Activated T-helper 2 cell treated with anti-CD3 and anti-CD28 coated beads, Interferon-gamma antibody, Interleukin-2, Interleukin-4, amounts not matched to agents 10 μg/mL and 5 μg/mL and 100 μg/mL, durations not matched to agents 14 hours and 24 hours and 36 hours (primary cell): ENCODE measurements around the gene CTBP2. TPM values are rescaled to one million over a fixed set of nuclear protein-coding genes. Genes with fewer than 3 reads are reported as not detected.

Source experiments
- DNase-seq: peaks from one replicate; pipeline ENCODE4 v3.0.0; 2021; ENCODE audit warnings: low spot score
- H3K27ac Mint-ChIP-seq: one replicate; pipeline ENCODE4 v1.8.0; 2021; ENCODE audit warnings: mixed read lengths
- H3K27me3 Mint-ChIP-seq: one replicate; pipeline ENCODE4 v1.8.0; 2021; ENCODE audit warnings: low read depth, mixed read lengths
- H3K36me3 Mint-ChIP-seq: one replicate; pipeline ENCODE4 v1.8.0; 2021; ENCODE audit warnings: low read depth, mixed read lengths
- H3K4me1 Mint-ChIP-seq: one replicate; pipeline ENCODE4 v1.8.0; 2021; ENCODE audit warnings: low read depth, mixed read lengths
- H3K4me3 Mint-ChIP-seq: one replicate; pipeline ENCODE4 v1.8.0; 2021; ENCODE audit warnings: low read depth, mild to moderate bottlenecking, moderate library complexity, mixed read lengths
- H3K9me3 Mint-ChIP-seq: one replicate; pipeline ENCODE4 v1.8.0; 2021; ENCODE audit warnings: mixed read lengths
- intact Hi-C: fragments of 100-400 bp; cut with micrococcal nuclease; formaldehyde crosslinking; loops from one replicate; pipeline ENCODE4 v1.15.1; 2023
- total RNA-seq: library from RNA; stranded (reverse); gene quantifications from 2 replicates; pipeline ENCODE4 v1.2.3, GENCODE V29; 2022

Gene CTBP2
- total RNA-seq, 1 donor from 2014 or later: 0.48 TPM

GRCh38 chr10:125038637-125039036 is 121.7 kb downstream of the CTBP2 start:
- no peaks in the 10 kb centered on the region for H3K36me3 Mint-ChIP-seq
- no peak overlapping the region for H3K27ac Mint-ChIP-seq
- no peak overlapping the region for H3K4me3 Mint-ChIP-seq
- no peaks in the 10 kb centered on the region for H3K9me3 Mint-ChIP-seq
- H3K27me3 Mint-ChIP-seq: no peaks in the 10 kb centered on the region
- intact Hi-C loops: no loop called here
- no peaks in the 10 kb centered on the region for H3K4me1 Mint-ChIP-seq
- DNase-seq: no peak

- H3K27ac Mint-ChIP-seq: no peak overlapping the region
- H3K27me3 Mint-ChIP-seq: no peaks in the 10 kb centered on the region
- no peak overlapping the region for H3K4me3 Mint-ChIP-seq
- DNase-seq: no peak
- no peaks in the 10 kb centered on the region for H3K36me3 Mint-ChIP-seq
- H3K4me1 Mint-ChIP-seq: no peaks in the 10 kb centered on the region
- intact Hi-C loops: no loop called here
- H3K9me3 Mint-ChIP-seq: no peaks in the 10 kb centered on the region
Observed at GRCh38 chr10:125037145-125037877, 123.1 kb downstream of the CTBP2 start.

- Mint-ChIP-seq H3K27me3 (no peaks in the 10 kb centered on the region), H3K4me1 (no peaks in the 10 kb centered on the region), H3K27ac (no peak overlapping the region), H3K9me3 (no peaks in the 10 kb centered on the region), H3K36me3 (no peaks in the 10 kb centered on the region), H3K4me3 (no peak overlapping the region)
- DNase-seq: no peak
- intact Hi-C loops: no loop called here
Observed at GRCh38 chr10:125035588-125036295, 124.6 kb downstream of the CTBP2 start.

GRCh38 chr10:125035136-125035535 is 125.2 kb downstream of the CTBP2 start:
- DNase-seq: no peak
- Mint-ChIP-seq H3K27me3 (no peaks in the 10 kb centered on the region), H3K4me3 (no peak overlapping the region), H3K36me3 (no peaks in the 10 kb centered on the region), H3K9me3 (no peaks in the 10 kb centered on the region), H3K27ac (no peak overlapping the region), H3K4me1 (no peaks in the 10 kb centered on the region)
- intact Hi-C loops: no loop called here

- intact Hi-C loops: no loop called here
- no peak for DNase-seq
- H3K4me3 Mint-ChIP-seq: no peak overlapping the region
- H3K9me3 Mint-ChIP-seq: no peaks in the 10 kb centered on the region
- no peaks in the 10 kb centered on the region for H3K27me3 Mint-ChIP-seq
- H3K27ac Mint-ChIP-seq: no peak overlapping the region
- no peaks in the 10 kb centered on the region for H3K4me1 Mint-ChIP-seq
- no peaks in the 10 kb centered on the region for H3K36me3 Mint-ChIP-seq
Observed at GRCh38 chr10:125034675-125035074, 125.7 kb downstream of the CTBP2 start.

- no peak for DNase-seq
- Mint-ChIP-seq H3K4me3 (no peak overlapping the region), H3K36me3 (no peaks in the 10 kb centered on the region), H3K27ac (no peak overlapping the region), H3K4me1 (no peaks in the 10 kb centered on the region), H3K27me3 (no peaks in the 10 kb centered on the region), H3K9me3 (no peaks in the 10 kb centered on the region)
- intact Hi-C loops: no loop called here
Observed at GRCh38 chr10:125033146-125033924, 127.0 kb downstream of the CTBP2 start.

- Mint-ChIP-seq H3K36me3 (no peaks in the 10 kb centered on the region), H3K4me1 (no peaks in the 10 kb centered on the region), H3K4me3 (no peak overlapping the region), H3K27ac (no peak overlapping the region), H3K9me3 (no peaks in the 10 kb centered on the region), H3K27me3 (no peaks in the 10 kb centered on the region)
- intact Hi-C loops: no loop called here
- no peak for DNase-seq
Observed at GRCh38 chr10:125032474-125033020, 127.8 kb downstream of the CTBP2 start.

GRCh38 chr10:125030567-125031197 is 129.7 kb downstream of the CTBP2 start:
- Mint-ChIP-seq H3K36me3 (no peaks in the 10 kb centered on the region), H3K27me3 (no peaks in the 10 kb centered on the region), H3K9me3 (no peaks in the 10 kb centered on the region), H3K27ac (no peak overlapping the region), H3K4me3 (no peak overlapping the region), H3K4me1 (no peaks in the 10 kb centered on the region)
- DNase-seq: no peak
- intact Hi-C loops: no loop called here

- Mint-ChIP-seq H3K4me3 (no peak overlapping the region), H3K27me3 (no peaks in the 10 kb centered on the region), H3K27ac (no peak overlapping the region), H3K9me3 (no peaks in the 10 kb centered on the region), H3K4me1 (no peaks in the 10 kb centered on the region), H3K36me3 (no peaks in the 10 kb centered on the region)
- intact Hi-C loops: no loop called here
- no peak for DNase-seq
Observed at GRCh38 chr10:125029584-125030242, 130.7 kb downstream of the CTBP2 start.

- Mint-ChIP-seq H3K36me3 (no peaks in the 10 kb centered on the region), H3K27ac (no peak overlapping the region)
- intact Hi-C loops: no loop called here
Observed at GRCh38 chr10:125027871-125028869, 132.2 kb downstream of the CTBP2 start.

GRCh38 chr10:125026974-125027735 is 133.2 kb downstream of the CTBP2 start:
- no peaks in the 10 kb centered on the region for H3K27me3 Mint-ChIP-seq
- H3K4me1 Mint-ChIP-seq: no peaks in the 10 kb centered on the region
- H3K27ac Mint-ChIP-seq: no peak overlapping the region
- no peaks in the 10 kb centered on the region for H3K9me3 Mint-ChIP-seq
- H3K4me3 Mint-ChIP-seq: no peak overlapping the region
- intact Hi-C loops: no loop called here
- no peak for DNase-seq
- H3K36me3 Mint-ChIP-seq: no peaks in the 10 kb centered on the region

More at GRCh38 chr10:125027871-125028869, 132.2 kb downstream of the CTBP2 start:
- no peak for DNase-seq
- H3K9me3 Mint-ChIP-seq: no peaks in the 10 kb centered on the region
- H3K4me1 Mint-ChIP-seq: no peaks in the 10 kb centered on the region
- H3K27me3 Mint-ChIP-seq: no peaks in the 10 kb centered on the region
- H3K4me3 Mint-ChIP-seq: no peak overlapping the region
